Nephron progenitor cell (in vitro differentiated cells): Measurements from ENCODE around the gene CNP.

Source experiments
- DNase-seq: peaks from one replicate; pipeline ENCODE4 v3.0.0; 2021
- H3K27ac Mint-ChIP-seq: 2 replicates; pipeline ENCODE4 v1.8.0; 2021; ENCODE audit warnings: mild to moderate bottlenecking, moderate library complexity, mixed read lengths
- H3K27me3 Mint-ChIP-seq: 2 replicates; pipeline ENCODE4 v1.8.0; 2021; ENCODE audit warnings: mild to moderate bottlenecking, low read depth, mixed read lengths; ENCODE audit not compliant: poor library complexity
- H3K36me3 Mint-ChIP-seq: 2 replicates; pipeline ENCODE4 v1.8.0; 2021; ENCODE audit warnings: low read depth, mixed read lengths
- H3K4me1 Mint-ChIP-seq: 2 replicates; pipeline ENCODE4 v1.8.0; 2021; ENCODE audit warnings: mixed read lengths
- H3K4me3 Mint-ChIP-seq: 2 replicates; pipeline ENCODE4 v1.8.0; 2021; ENCODE audit warnings: mild to moderate bottlenecking, moderate library complexity, mixed read lengths
- H3K9me3 Mint-ChIP-seq: 2 replicates; pipeline ENCODE4 v1.8.0; 2021; ENCODE audit warnings: mild to moderate bottlenecking, moderate library complexity, mixed read lengths
- TF ChIP-seq, protein P1 (sequence below): fragments of 200-600 bp; sonication (generic); IDR thresholded peaks from 2 replicates; pipeline ENCODE4 v1.5.0; 2021; ENCODE audit warnings: antibody characterized with exemption

Gene CNP

DNA sequence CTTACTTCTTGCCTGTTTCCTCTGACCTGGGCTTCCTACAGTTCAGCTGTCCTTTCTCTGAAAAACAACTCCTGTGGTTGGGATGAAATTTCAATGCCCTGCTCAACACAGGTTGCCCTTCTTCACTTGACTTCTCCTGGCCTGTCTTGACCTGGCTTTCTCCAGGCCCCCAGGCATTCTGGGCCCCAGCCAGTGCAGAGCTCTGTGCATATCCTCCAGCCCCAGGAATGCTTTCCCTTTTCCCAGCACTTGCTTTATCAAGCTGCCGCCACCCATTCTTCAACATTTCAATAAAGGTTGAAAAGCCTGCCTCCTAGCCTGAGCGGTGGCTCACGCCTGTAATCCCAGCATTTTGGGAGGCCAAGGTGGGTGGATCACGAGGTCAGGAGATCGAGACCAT is 25.4 kb upstream of the CNP start:
- H3K4me3 Mint-ChIP-seq: no peak overlapping the region
- no peaks in the 10 kb centered on the region for H3K9me3 Mint-ChIP-seq
- no peaks in the 10 kb centered on the region for H3K36me3 Mint-ChIP-seq
- peaks cover 3% of the 10 kb centered on the region for H3K27me3 Mint-ChIP-seq
- TF ChIP-seq, protein P1, sequence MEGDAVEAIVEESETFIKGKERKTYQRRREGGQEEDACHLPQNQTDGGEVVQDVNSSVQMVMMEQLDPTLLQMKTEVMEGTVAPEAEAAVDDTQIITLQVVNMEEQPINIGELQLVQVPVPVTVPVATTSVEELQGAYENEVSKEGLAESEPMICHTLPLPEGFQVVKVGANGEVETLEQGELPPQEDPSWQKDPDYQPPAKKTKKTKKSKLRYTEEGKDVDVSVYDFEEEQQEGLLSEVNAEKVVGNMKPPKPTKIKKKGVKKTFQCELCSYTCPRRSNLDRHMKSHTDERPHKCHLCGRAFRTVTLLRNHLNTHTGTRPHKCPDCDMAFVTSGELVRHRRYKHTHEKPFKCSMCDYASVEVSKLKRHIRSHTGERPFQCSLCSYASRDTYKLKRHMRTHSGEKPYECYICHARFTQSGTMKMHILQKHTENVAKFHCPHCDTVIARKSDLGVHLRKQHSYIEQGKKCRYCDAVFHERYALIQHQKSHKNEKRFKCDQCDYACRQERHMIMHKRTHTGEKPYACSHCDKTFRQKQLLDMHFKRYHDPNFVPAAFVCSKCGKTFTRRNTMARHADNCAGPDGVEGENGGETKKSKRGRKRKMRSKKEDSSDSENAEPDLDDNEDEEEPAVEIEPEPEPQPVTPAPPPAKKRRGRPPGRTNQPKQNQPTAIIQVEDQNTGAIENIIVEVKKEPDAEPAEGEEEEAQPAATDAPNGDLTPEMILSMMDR: no peak
- H3K4me1 Mint-ChIP-seq: peaks cover 23% of the 10 kb centered on the region
- peak overlapping the region; percentile 57 for H3K27ac Mint-ChIP-seq
- no peak for DNase-seq

DNA sequence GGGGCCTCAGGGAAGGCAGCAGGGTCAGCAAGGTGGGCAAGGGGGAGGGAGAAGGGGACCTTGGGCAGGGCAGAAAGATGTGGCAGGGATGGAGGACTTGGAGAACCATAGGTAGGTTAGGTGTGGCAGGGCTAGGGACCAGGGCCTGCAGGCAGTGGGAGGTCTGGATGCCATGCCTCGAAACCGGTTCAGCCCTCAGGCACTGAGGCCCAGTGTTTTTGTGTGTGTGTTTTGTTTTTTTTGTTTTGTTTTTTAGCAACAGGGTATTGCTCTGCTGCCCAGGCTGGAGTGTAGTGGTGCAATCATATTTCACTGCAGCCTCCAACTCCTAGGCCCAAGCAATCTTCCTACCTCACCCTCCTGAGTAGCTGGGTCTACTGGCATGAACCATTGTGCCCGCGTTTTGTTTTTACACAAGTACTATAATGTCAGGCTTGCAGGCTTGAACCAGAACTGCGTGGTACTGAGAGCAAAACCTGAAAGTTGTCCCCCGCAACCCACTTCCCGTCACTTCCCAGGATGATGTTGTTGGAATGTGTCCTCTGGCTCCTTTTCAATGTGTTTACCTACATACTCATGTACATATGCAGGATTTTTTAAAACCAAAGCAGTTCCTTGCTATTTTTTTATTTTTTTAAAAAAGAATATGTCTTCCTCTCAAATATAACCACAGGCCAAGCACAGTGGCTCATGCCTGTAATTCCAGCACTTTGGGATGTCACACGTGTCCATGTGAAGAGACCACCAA is 23.8 kb upstream of the CNP start:
- H3K36me3 Mint-ChIP-seq: no peaks in the 10 kb centered on the region
- peaks cover 3% of the 10 kb centered on the region for H3K27me3 Mint-ChIP-seq
- peaks cover 23% of the 10 kb centered on the region for H3K4me1 Mint-ChIP-seq
- TF ChIP-seq, protein P1: no peak
- no peak overlapping the region for H3K27ac Mint-ChIP-seq
- no peaks in the 10 kb centered on the region for H3K9me3 Mint-ChIP-seq
- H3K4me3 Mint-ChIP-seq: no peak overlapping the region
- no peak for DNase-seq

DNA sequence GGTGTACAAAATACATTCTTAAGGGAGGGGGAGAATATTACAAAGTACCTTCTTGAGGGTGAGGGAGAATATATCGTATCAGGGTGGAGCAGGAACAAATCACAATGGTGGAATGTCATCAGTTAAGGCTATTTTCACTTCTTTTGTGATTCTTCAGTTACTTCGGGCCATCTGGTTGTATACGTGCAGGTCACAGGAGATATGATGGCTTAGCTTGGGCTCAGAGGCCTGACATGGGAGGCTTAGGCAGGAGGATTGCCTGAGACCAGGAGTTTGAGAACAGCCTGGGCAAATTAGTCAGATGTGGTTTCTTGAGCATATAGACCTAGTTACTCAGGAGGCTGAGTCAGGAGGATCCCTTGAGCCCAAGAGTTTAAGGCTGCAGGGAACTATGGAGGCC is 23.1 kb upstream of the CNP start:
- DNase-seq: no peak
- H3K27ac Mint-ChIP-seq: no peak overlapping the region
- H3K4me3 Mint-ChIP-seq: no peak overlapping the region
- peaks cover 4% of the 10 kb centered on the region for H3K36me3 Mint-ChIP-seq
- peaks cover 23% of the 10 kb centered on the region for H3K4me1 Mint-ChIP-seq
- peaks cover 3% of the 10 kb centered on the region for H3K27me3 Mint-ChIP-seq
- TF ChIP-seq, protein P1: no peak
- H3K9me3 Mint-ChIP-seq: no peaks in the 10 kb centered on the region

DNA sequence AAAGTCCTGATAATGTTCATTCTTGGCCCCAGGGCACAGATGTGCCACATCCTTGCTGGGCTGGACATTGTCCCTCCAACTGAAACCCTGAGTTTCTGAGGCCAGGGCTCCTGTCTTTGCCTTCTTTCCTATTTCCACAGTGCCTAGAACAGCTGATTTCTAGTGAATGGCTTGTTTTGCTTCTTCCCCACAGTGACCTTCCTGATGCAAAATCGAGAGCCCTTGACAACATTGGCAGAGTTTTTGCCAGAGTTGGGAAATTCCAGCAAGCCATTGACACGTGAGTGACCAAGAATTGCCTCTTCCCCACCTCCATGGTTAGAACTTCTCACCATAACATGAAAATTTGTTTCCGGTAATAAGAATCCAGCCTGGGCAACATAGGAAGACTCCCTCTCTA is 21.7 kb upstream of the CNP start:
- peaks cover 3% of the 10 kb centered on the region for H3K27me3 Mint-ChIP-seq
- H3K9me3 Mint-ChIP-seq: no peaks in the 10 kb centered on the region
- peaks cover 15% of the 10 kb centered on the region for H3K4me1 Mint-ChIP-seq

DNA sequence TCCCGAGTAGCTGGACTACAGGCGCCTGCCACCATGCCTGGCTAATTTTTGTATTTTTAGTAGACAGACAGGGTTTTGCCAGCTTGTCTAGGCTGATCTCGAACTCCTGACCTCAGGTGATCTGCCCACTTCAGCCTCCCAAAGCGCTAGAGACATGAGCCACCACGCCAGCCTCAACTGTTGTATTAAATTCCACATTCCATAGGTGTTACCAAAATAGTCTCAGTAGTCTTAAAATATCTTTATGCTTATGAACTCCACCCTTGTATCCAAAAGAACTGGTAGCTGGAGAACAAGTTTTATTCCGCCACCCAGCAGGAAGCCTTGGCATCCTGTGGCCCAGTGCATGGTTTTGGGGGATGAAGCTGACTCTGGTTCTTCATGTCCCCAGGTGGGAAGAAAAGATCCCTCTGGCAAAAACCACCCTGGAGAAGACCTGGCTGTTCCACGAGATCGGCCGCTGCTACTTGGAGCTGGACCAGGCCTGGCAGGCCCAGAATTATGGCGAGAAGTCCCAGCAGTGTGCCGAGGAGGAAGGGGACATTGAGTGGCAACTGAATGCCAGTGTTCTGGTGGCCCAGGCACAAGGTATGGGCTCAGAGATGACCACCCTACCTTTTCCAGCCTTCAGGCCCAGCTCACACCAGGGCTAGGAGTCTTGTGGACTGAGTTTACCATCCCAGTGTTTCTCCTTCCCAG is 17.7 kb upstream of the CNP start:
- no peak overlapping the region for H3K27ac Mint-ChIP-seq
- no peaks in the 10 kb centered on the region for H3K27me3 Mint-ChIP-seq
- H3K4me1 Mint-ChIP-seq: no peaks in the 10 kb centered on the region
- H3K4me3 Mint-ChIP-seq: no peak overlapping the region
- TF ChIP-seq, protein P1: no peak
- no peak for DNase-seq
- H3K9me3 Mint-ChIP-seq: no peaks in the 10 kb centered on the region
- peaks cover 20% of the 10 kb centered on the region for H3K36me3 Mint-ChIP-seq

More for the DNA sequence above, 21.7 kb upstream of the CNP start:
- Mint-ChIP-seq H3K4me3 (no peak overlapping the region), H3K27ac (no peak overlapping the region), H3K36me3 (peaks cover 15% of the 10 kb centered on the region)
- DNase-seq: no peak
- TF ChIP-seq, protein P1: no peak
